Esophagus muscularis mucosa (tissue), 4 donors: Measurements from ENCODE around the gene APOLD1.

Experiments
- EP300 ChIP-seq: sonication (generic); formaldehyde crosslinking; IDR thresholded peaks from one replicate; pipeline ENCODE4 v1.6.1; 2017; ENCODE audit warnings: antibody characterized with exemption
- POLR2A ChIP-seq: fragments of 450-650 bp; IDR thresholded peaks from one replicate; pipeline ENCODE4 v1.6.1; 2017; ENCODE audit warnings: antibody characterized with exemption, moderate library complexity, mild to moderate bottlenecking, low read depth
- POLR2AphosphoS5 ChIP-seq, 2 donors: sonication (generic); formaldehyde crosslinking; IDR thresholded peaks; one replicate each; pipeline ENCODE4 v1.6.1; 2017; ENCODE audit warnings: antibody characterized with exemption in 2 of 2
- TF ChIP-seq, protein P1 (sequence below), 3 experiments: fragments of 200-600 bp in 2 of 3; fragments of 450-650 bp in 1 of 3; sonication (generic) in 2 of 3; IDR thresholded peaks; one replicate each; pipeline ENCODE4 v1.5.1; 2017 to 2019; ENCODE audit warnings: antibody characterized with exemption in 3 of 3, mild to moderate bottlenecking in 2 of 3, moderate library complexity in 1 of 3

DNA sequence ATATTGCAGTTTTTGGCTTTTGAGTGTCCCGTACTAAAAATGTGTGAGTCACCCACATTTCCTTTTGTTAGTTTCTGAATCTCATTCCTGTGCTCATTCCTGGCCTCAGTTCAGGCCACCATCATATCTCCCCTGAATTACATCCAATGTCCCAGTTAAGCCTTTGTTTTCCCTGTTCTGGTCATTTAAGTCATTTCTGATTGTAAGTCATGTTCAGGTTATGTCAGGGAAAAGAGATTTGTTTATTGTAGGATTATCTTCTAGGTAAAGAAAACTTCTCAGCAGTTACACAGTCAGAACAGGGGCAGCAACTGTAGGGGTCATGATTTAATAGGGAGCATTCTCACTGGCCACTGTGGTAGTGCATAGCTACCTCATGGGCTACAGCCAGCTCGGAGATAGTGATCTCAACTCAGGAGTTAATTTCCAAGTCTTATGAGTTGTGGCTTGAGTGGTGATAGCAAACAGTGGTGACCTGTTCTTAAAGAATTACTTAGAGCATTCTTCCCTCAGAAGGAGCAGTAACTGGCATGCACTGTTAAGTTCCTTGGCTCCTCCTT is 34.4 kb downstream of the APOLD1 start:
- TF ChIP-seq, protein P1, sequence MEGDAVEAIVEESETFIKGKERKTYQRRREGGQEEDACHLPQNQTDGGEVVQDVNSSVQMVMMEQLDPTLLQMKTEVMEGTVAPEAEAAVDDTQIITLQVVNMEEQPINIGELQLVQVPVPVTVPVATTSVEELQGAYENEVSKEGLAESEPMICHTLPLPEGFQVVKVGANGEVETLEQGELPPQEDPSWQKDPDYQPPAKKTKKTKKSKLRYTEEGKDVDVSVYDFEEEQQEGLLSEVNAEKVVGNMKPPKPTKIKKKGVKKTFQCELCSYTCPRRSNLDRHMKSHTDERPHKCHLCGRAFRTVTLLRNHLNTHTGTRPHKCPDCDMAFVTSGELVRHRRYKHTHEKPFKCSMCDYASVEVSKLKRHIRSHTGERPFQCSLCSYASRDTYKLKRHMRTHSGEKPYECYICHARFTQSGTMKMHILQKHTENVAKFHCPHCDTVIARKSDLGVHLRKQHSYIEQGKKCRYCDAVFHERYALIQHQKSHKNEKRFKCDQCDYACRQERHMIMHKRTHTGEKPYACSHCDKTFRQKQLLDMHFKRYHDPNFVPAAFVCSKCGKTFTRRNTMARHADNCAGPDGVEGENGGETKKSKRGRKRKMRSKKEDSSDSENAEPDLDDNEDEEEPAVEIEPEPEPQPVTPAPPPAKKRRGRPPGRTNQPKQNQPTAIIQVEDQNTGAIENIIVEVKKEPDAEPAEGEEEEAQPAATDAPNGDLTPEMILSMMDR (IDR thresholded peaks at IDR 0.05), result no peak
- no peak for TF ChIP-seq EP300
- TF ChIP-seq POLR2A, result no peak
- TF ChIP-seq POLR2AphosphoS5 (IDR thresholded peaks at IDR 0.05), result peak in 1 of 2 donors; percentile 27
